KG1 (cell line): ENCODE results near the gene HMX1.

Source experiments
- DNase-seq: peaks from one replicate; lab custom pipeline; 2025; lab: John Stamatoyannopoulos, UW

HMX1 gene

GRCh38 chr4:8819473-8820177 lies 52.0 kb downstream of the HMX1 start:
- DNase-seq, result no peak

GRCh38 chr4:8819019-8819418 lies 52.6 kb downstream of the HMX1 start:
- DNase-seq, result no peak

- no peak for DNase-seq
These were observed 53.4 kb downstream of the HMX1 start for GRCh38 chr4:8818063-8818881.

- DNase-seq, result no peak
These were observed 53.9 kb downstream of the HMX1 start for GRCh38 chr4:8817813-8818062.

- no peak for DNase-seq
These were observed 54.4 kb downstream of the HMX1 start for GRCh38 chr4:8817096-8817812.
